Tibial nerve (tissue), 4 donors: ENCODE measurements around the gene UBA52.
A peak's percentile ranks its signal among the peaks of the same experiment; 100 is the strongest.

ENCODE experiments used
- CTCF ChIP-seq, 5 experiments: fragments of 200-600 bp in 3 of 5; fragments of 450-650 bp in 2 of 5; sonication (generic) in 3 of 5; IDR thresholded peaks; one replicate each; pipeline ENCODE4 v1.5.1; 2016 to 2019; ENCODE audit warnings: antibody characterized with exemption in 5 of 5, mild to moderate bottlenecking in 3 of 5, moderate library complexity in 2 of 5
- EP300 ChIP-seq, 2 donors: sonication (generic); formaldehyde crosslinking; IDR thresholded peaks; one replicate each; pipeline ENCODE4 v1.6.1; 2017; ENCODE audit warnings: antibody characterized with exemption in 2 of 2, mild to moderate bottlenecking in 1 of 2
- POLR2A ChIP-seq, 2 donors: fragments of 450-650 bp; IDR thresholded peaks; one replicate each; pipeline ENCODE4 v1.6.1; 2017; ENCODE audit warnings: antibody characterized with exemption in 2 of 2, mild to moderate bottlenecking in 2 of 2, moderate library complexity in 2 of 2

- TF ChIP-seq POLR2A (IDR thresholded peaks at IDR 0.05) (no peak), CTCF (IDR thresholded peaks at IDR 0.05) (no peak), EP300 (IDR thresholded peaks at IDR 0.05) (peak; percentile 50 to 52)
Measured at GRCh38 chr19:18562086-18562485, 9.6 kb upstream of the UBA52 start.
